Activated effector memory CD4-positive, alpha-beta T cell treated with Interleukin-2 at 50 U/mL for 16 hours (primary cell): Measurements from ENCODE around the gene GPR84.
A peak's percentile ranks its signal among the peaks of the same experiment; 100 is the strongest.
"Not testable (repeated sequence)": the region's sequence is repeated elsewhere in the genome, so short reads cannot be mapped to it uniquely, and the experiment has no call there.

Source experiments
- DNase-seq: peaks from one replicate; pipeline ENCODE4 v3.0.0-alpha.2; 2020

The GPR84 gene

GRCh38 chr12:54354271-54354670 lies 10.0 kb downstream of the GPR84 start:
- DNase-seq = not testable (repeated sequence)

GRCh38 chr12:54352891-54353874 lies 11.1 kb downstream of the GPR84 start:
- no peak for DNase-seq

GRCh38 chr12:54352022-54352531 lies 12.2 kb downstream of the GPR84 start:
- no peak for DNase-seq

- DNase-seq = no peak
Observed at GRCh38 chr12:54351341-54351740, 12.9 kb downstream of the GPR84 start.

GRCh38 chr12:54350743-54351142 lies 13.5 kb downstream of the GPR84 start:
- DNase-seq = no peak

- DNase-seq = no peak
Observed at GRCh38 chr12:54349679-54350078, 14.6 kb downstream of the GPR84 start.

- DNase-seq = no peak
Observed at GRCh38 chr12:54349036-54349435, 15.2 kb downstream of the GPR84 start.

- no peak for DNase-seq
Observed at GRCh38 chr12:54341378-54342300, 22.6 kb downstream of the GPR84 start.

- DNase-seq = no peak
Observed at GRCh38 chr12:54340846-54341245, 23.4 kb downstream of the GPR84 start.

GRCh38 chr12:54338698-54339296 lies 25.5 kb downstream of the GPR84 start:
- DNase-seq = no peak

GRCh38 chr12:54337854-54338650 lies 26.2 kb downstream of the GPR84 start:
- DNase-seq = no peak

- no peak for DNase-seq
Observed at GRCh38 chr12:54337280-54337842, 26.9 kb downstream of the GPR84 start.

GRCh38 chr12:54333420-54334034 lies 30.8 kb downstream of the GPR84 start:
- DNase-seq = no peak

- no peak for DNase-seq
Observed at GRCh38 chr12:54331461-54331860, 32.8 kb downstream of the GPR84 start.

- DNase-seq = no peak
Observed at GRCh38 chr12:54330442-54330841, 33.8 kb downstream of the GPR84 start.

GRCh38 chr12:54329759-54330158 lies 34.5 kb downstream of the GPR84 start:
- no peak for DNase-seq

GRCh38 chr12:54328595-54329337 lies 35.5 kb downstream of the GPR84 start:
- DNase-seq = no peak

- DNase-seq = not testable (repeated sequence)
Observed at GRCh38 chr12:54325442-54326109, 38.7 kb downstream of the GPR84 start.

- peak; percentile 91 for DNase-seq
Observed at GRCh38 chr12:54324617-54325441, 39.5 kb downstream of the GPR84 start, which contains the start of gene COPZ1. Gene COPZ1, plus strand, starts transcription at chr12:54325131. Its CDS starts 33 bp downstream, at chr12:54325164.
